HFFc6 (cell line): ENCODE results near the gene SLC39A11. TPM values are rescaled to one million over a fixed set of nuclear protein-coding genes. Genes with fewer than 3 reads are reported as not detected.

ENCODE experiments used
- DNase-seq: peaks from one replicate; pipeline ENCODE4 v3.0.0-alpha.2; 2018
- H3K27ac Mint-ChIP-seq: 2 replicates; pipeline ENCODE4 v1.8.0; 2020; ENCODE audit warnings: mild to moderate bottlenecking, mixed read lengths
- H3K27me3 Mint-ChIP-seq: 2 replicates; pipeline ENCODE4 v1.8.0; 2021; ENCODE audit warnings: mild to moderate bottlenecking, moderate library complexity, mixed read lengths; ENCODE audit not compliant: insufficient read depth
- H3K36me3 Mint-ChIP-seq: 2 replicates; pipeline ENCODE4 v1.8.0; 2021; ENCODE audit warnings: low read depth, mixed read lengths
- H3K4me1 Mint-ChIP-seq: 2 replicates; pipeline ENCODE4 v1.8.0; 2020; ENCODE audit warnings: low read depth, mixed read lengths
- H3K4me3 Mint-ChIP-seq: 2 replicates; pipeline ENCODE4 v1.8.0; 2020; ENCODE audit warnings: mild to moderate bottlenecking, moderate library complexity, mixed read lengths
- H3K9me3 Mint-ChIP-seq: 2 replicates; pipeline ENCODE4 v1.8.0; 2020; ENCODE audit warnings: mild to moderate bottlenecking, mixed read lengths
- total RNA-seq, 6 experiments: library from RNA; stranded (reverse); fragmentation: NEBNext Ultra II Directional; extraction: Animal tissue kit (Norgen Biotek cat#: 25700); gene quantifications; 2 replicates in 1 of 6; 3 replicates in 5 of 6; pipeline ENCODE4 v1.2.3, GENCODE V29; 2021
- TF ChIP-seq, protein P1 (sequence below): fragments of 200-600 bp; sonication (generic); IDR thresholded peaks from 2 replicates; pipeline ENCODE4 v1.5.0; 2021; ENCODE audit warnings: antibody characterized with exemption, mild to moderate bottlenecking

SLC39A11 gene
- total RNA-seq, 6 experiments from 2014 or later: 29.7 to 40.6 (median 34.9) TPM

DNA sequence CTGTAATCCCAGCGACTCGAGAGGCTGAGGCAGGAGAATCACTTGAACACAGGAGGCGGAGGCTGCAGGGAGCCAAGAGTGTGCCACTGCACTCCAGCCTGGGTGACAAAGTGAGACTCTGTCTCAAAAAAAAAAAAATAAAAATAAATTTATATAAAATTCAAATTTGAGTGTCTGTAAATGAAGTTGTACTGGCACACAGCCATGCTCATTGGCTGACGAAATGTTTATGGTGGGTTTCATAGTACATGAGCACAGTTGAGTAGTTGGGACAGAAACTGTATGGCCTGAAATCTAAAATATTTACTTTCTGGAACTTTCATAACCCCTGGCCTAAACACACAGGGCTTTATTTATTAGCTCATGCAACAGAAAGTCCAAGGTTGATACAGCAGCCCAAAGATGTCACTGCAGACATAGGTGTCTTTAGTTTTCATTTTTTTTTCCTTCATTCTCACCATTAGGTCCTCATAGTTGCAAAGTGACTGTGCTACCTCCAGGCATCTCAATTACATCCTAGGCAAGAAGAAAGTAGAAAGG is 355.3 kb downstream of the SLC39A11 start:
- no peaks in the 10 kb centered on the region for H3K4me1 Mint-ChIP-seq
- TF ChIP-seq, protein P1, sequence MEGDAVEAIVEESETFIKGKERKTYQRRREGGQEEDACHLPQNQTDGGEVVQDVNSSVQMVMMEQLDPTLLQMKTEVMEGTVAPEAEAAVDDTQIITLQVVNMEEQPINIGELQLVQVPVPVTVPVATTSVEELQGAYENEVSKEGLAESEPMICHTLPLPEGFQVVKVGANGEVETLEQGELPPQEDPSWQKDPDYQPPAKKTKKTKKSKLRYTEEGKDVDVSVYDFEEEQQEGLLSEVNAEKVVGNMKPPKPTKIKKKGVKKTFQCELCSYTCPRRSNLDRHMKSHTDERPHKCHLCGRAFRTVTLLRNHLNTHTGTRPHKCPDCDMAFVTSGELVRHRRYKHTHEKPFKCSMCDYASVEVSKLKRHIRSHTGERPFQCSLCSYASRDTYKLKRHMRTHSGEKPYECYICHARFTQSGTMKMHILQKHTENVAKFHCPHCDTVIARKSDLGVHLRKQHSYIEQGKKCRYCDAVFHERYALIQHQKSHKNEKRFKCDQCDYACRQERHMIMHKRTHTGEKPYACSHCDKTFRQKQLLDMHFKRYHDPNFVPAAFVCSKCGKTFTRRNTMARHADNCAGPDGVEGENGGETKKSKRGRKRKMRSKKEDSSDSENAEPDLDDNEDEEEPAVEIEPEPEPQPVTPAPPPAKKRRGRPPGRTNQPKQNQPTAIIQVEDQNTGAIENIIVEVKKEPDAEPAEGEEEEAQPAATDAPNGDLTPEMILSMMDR: no peak
- no peaks in the 10 kb centered on the region for H3K9me3 Mint-ChIP-seq
- H3K27ac Mint-ChIP-seq: no peak overlapping the region
- DNase-seq: no peak
- H3K36me3 Mint-ChIP-seq: no peaks in the 10 kb centered on the region; the same call in none of the 2 replicates
- no peak overlapping the region for H3K4me3 Mint-ChIP-seq
- H3K27me3 Mint-ChIP-seq: no peaks in the 10 kb centered on the region; the same call in none of the 2 replicates

DNA sequence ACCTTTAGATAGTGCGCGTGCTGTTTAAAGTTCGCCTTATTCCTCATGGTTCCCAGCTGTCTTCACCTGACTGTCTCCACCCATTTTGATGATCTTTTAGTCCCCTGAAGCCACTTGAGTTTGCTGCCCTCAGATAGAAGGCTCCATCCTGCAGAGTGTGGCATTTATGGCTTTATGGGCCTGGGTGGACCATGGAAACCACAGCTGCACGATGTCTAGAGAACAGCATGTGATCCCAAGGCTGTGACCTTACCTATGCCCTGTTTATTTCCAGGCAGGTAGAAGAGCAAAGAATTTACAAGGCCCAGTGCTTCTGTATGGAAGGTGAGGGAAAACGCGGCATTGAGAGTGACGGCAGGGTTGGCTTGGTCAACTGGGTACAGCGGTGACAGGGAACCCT is 356.9 kb downstream of the SLC39A11 start:
- no peak overlapping the region for H3K27ac Mint-ChIP-seq
- no peak for DNase-seq
- no peak overlapping the region for H3K4me3 Mint-ChIP-seq
- no peaks in the 10 kb centered on the region for H3K4me1 Mint-ChIP-seq
- TF ChIP-seq, protein P1: no peak
- H3K9me3 Mint-ChIP-seq: no peaks in the 10 kb centered on the region
- no peaks in the 10 kb centered on the region; the same call in none of the 2 replicates for H3K36me3 Mint-ChIP-seq
- no peaks in the 10 kb centered on the region; the same call in none of the 2 replicates for H3K27me3 Mint-ChIP-seq

GRCh38 chr17:72735048-72735447 is 357.4 kb downstream of the SLC39A11 start:
- H3K4me1 Mint-ChIP-seq: no peaks in the 10 kb centered on the region
- no peak overlapping the region for H3K27ac Mint-ChIP-seq
- H3K9me3 Mint-ChIP-seq: no peaks in the 10 kb centered on the region
- TF ChIP-seq, protein P1: no peak
- no peak for DNase-seq
- no peaks in the 10 kb centered on the region; the same call in none of the 2 replicates for H3K27me3 Mint-ChIP-seq
- no peak overlapping the region for H3K4me3 Mint-ChIP-seq
- H3K36me3 Mint-ChIP-seq: no peaks in the 10 kb centered on the region; the same call in none of the 2 replicates

GRCh38 chr17:72734613-72735012 is 357.9 kb downstream of the SLC39A11 start:
- H3K9me3 Mint-ChIP-seq: no peaks in the 10 kb centered on the region
- no peak overlapping the region for H3K27ac Mint-ChIP-seq
- TF ChIP-seq, protein P1: no peak

GRCh38 chr17:72733619-72734282 is 358.7 kb downstream of the SLC39A11 start:
- TF ChIP-seq, protein P1: no peak
- Mint-ChIP-seq H3K9me3 (no peaks in the 10 kb centered on the region), H3K4me3 (no peak overlapping the region), H3K4me1 (no peaks in the 10 kb centered on the region), H3K27me3 (no peaks in the 10 kb centered on the region; the same call in 1 of the 2 replicates), H3K27ac (no peak overlapping the region), H3K36me3 (no peaks in the 10 kb centered on the region; the same call in none of the 2 replicates)
- no peak for DNase-seq

More at GRCh38 chr17:72734613-72735012, 357.9 kb downstream of the SLC39A11 start:
- H3K27me3 Mint-ChIP-seq: no peaks in the 10 kb centered on the region; the same call in none of the 2 replicates
- H3K4me1 Mint-ChIP-seq: no peaks in the 10 kb centered on the region
- no peak overlapping the region for H3K4me3 Mint-ChIP-seq
- no peak for DNase-seq
- H3K36me3 Mint-ChIP-seq: no peaks in the 10 kb centered on the region; the same call in none of the 2 replicates
